ENCODE measurements around the gene TMPRSS4. TPM values are rescaled to one million over a fixed set of nuclear protein-coding genes. Genes with fewer than 3 reads are reported as not detected.

TMPRSS4 gene
- total and polyA plus RNA-seq, 9 of the 15 experiments (the other 6 are each of a cell fraction or from before 2014, with no cell fraction given): 4.0 to 10.0 (median 5.6) TPM

DNA sequence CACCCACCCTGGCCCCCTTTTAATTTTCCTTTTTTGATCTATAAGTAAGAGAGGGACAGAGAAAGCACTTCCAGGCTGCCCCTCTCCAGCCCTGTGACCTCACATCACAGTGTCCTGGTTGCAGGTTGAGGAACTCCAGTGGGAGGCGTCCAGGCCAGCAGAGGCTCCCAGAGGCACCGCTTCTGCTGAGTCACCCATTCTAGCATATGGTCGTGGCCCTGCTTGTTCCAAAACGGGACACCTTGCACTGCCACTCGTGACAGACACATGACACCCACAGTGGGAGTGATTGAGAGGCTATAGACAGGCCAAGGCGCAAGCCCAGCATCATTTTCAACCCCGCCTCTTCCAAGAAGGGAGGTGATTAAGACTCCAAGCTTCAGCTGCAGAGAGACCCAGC is 16.0 kb upstream of the TMPRSS4 start (continued):
- TF ChIP-seq, protein P1, sequence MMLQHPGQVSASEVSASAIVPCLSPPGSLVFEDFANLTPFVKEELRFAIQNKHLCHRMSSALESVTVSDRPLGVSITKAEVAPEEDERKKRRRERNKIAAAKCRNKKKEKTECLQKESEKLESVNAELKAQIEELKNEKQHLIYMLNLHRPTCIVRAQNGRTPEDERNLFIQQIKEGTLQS (IDR thresholded peaks at IDR 0.05): peak; percentile 43; the same call in 1 of the 2 replicates
- TF ChIP-seq, protein P1 (CRISPR knock-in tag; conservative IDR thresholded peaks at IDR 0.05): no peak
- no peak for TF ChIP-seq SUPT5H (IDR thresholded peaks at IDR 0.05)
- TF ChIP-seq ZNF146 (CRISPR knock-in tag; IDR thresholded peaks at IDR 0.05; ENCODE audit: unreplicated experiment): no peak
- TF ChIP-seq, protein P2, sequence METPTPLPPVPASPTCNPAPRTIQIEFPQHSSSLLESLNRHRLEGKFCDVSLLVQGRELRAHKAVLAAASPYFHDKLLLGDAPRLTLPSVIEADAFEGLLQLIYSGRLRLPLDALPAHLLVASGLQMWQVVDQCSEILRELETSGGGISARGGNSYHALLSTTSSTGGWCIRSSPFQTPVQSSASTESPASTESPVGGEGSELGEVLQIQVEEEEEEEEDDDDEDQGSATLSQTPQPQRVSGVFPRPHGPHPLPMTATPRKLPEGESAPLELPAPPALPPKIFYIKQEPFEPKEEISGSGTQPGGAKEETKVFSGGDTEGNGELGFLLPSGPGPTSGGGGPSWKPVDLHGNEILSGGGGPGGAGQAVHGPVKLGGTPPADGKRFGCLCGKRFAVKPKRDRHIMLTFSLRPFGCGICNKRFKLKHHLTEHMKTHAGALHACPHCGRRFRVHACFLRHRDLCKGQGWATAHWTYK (CRISPR knock-in tag; IDR thresholded peaks at IDR 0.05): no peak
- TF ChIP-seq SPI1 (IDR thresholded peaks at IDR 0.05; ENCODE audit: borderline replicate concordance, low read depth, low read length): no peak
- no peak for TF ChIP-seq SRSF3 (IDR thresholded peaks at IDR 0.05; ENCODE audit: insufficient read depth, low read length)
- peak in 1 of 2 experiments; percentile 38; a peak in 1 of 4 replicates for TF ChIP-seq HDAC1 (IDR thresholded peaks at IDR 0.05)
- TF ChIP-seq CREBBP (IDR thresholded peaks at IDR 0.05; ENCODE audit: low read depth, low read length): no peak
- no peak for TF ChIP-seq XRCC3 (IDR thresholded peaks at IDR 0.05)
- TF ChIP-seq TARDBP (IDR thresholded peaks at IDR 0.05): no peak
- no peak for TF ChIP-seq SMARCC2 (IDR thresholded peaks at IDR 0.05; ENCODE audit: low read depth)
- no peak for TF ChIP-seq RBM15 (IDR thresholded peaks at IDR 0.05; ENCODE audit: insufficient read depth, low read length)
- TF ChIP-seq PTTG1 (tag; IDR thresholded peaks at IDR 0.05; ENCODE audit: low read depth): no peak
- TF ChIP-seq RCOR1 (IDR thresholded peaks at IDR 0.05; ENCODE audit: borderline replicate concordance in 1 of 2, low read depth in 2 of 2, low read length in 2 of 2): peak in 1 of 2 experiments; percentile 28; a peak in 1 of 4 replicates
- no peak for TF ChIP-seq EHMT2 (IDR thresholded peaks at IDR 0.05)
- no peak for TF ChIP-seq KAT8 (IDR thresholded peaks at IDR 0.05; ENCODE audit: low read depth)
- TF ChIP-seq HDAC2 (IDR thresholded peaks at IDR 0.05): peak; percentile 43; the same call in 1 of the 2 replicates
- TF ChIP-seq BHLHE40 (IDR thresholded peaks at IDR 0.05; ENCODE audit: low read length): peak; percentile 91
- TF ChIP-seq ZNF316 (IDR thresholded peaks at IDR 0.05): peak; percentile 95
- TF ChIP-seq NFE2 (IDR thresholded peaks at IDR 0.05; ENCODE audit: low read depth): peak; percentile 91
- TF ChIP-seq TAF1 (IDR thresholded peaks at IDR 0.05; ENCODE audit: control insufficient read depth, extremely low read depth, insufficient read depth, low read length, severe bottlenecking): no peak
- TF ChIP-seq, protein P3, sequence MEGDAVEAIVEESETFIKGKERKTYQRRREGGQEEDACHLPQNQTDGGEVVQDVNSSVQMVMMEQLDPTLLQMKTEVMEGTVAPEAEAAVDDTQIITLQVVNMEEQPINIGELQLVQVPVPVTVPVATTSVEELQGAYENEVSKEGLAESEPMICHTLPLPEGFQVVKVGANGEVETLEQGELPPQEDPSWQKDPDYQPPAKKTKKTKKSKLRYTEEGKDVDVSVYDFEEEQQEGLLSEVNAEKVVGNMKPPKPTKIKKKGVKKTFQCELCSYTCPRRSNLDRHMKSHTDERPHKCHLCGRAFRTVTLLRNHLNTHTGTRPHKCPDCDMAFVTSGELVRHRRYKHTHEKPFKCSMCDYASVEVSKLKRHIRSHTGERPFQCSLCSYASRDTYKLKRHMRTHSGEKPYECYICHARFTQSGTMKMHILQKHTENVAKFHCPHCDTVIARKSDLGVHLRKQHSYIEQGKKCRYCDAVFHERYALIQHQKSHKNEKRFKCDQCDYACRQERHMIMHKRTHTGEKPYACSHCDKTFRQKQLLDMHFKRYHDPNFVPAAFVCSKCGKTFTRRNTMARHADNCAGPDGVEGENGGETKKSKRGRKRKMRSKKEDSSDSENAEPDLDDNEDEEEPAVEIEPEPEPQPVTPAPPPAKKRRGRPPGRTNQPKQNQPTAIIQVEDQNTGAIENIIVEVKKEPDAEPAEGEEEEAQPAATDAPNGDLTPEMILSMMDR (IDR thresholded peaks at IDR 0.05 in 2 of 3, conservative IDR thresholded peaks at IDR 0.05 in 1 of 3; ENCODE audit: insufficient read depth in 2 of 3, low read depth in 1 of 3, low read length in 3 of 3): peak in 1 of 3 experiments; percentile 17; a peak in 1 of 6 replicates
- TF ChIP-seq L3MBTL2 (IDR thresholded peaks at IDR 0.05): peak; percentile 85
- 0 out of 2 replicates have a peak, but pooled peaks have one; percentile 7 for TF ChIP-seq CBFA2T3 (IDR thresholded peaks at IDR 0.05)
- TF ChIP-seq ETV6 (IDR thresholded peaks at IDR 0.05; ENCODE audit: borderline replicate concordance in 1 of 2, low read depth in 2 of 2, low read length in 1 of 2): no peak
- TF ChIP-seq ETV6 (CRISPR knock-in tag; IDR thresholded peaks at IDR 0.05; ENCODE audit: borderline replicate concordance): no peak
- TF ChIP-seq MTA1 (IDR thresholded peaks at IDR 0.05; ENCODE audit: borderline replicate concordance): 0 out of 2 replicates have a peak, but pooled peaks have one; percentile 56
- TF ChIP-seq IRF2 (CRISPR knock-in tag; IDR thresholded peaks at IDR 0.05): no peak
- no peak for TF ChIP-seq CREM (IDR thresholded peaks at IDR 0.05; ENCODE audit: low read depth)
